MM.1S (cell line): ENCODE results near the gene SNX7.

Experiments
- DNase-seq: peaks from one replicate; pipeline ENCODE4 v3.0.0-alpha.2; 2015
- H2AFZ ChIP-seq: fragments of 300-600 bp; sonication (generic); 2 replicates; pipeline ENCODE4 v1.6.0; 2016; ENCODE audit warnings: antibody characterized with exemption, low read length
- H3F3A ChIP-seq: fragments of 300-600 bp; sonication (generic); 2 replicates; pipeline ENCODE4 v1.6.1; 2016; ENCODE audit warnings: mild to moderate bottlenecking, antibody characterized with exemption, low read length, moderate library complexity, mixed read lengths; ENCODE audit not compliant: insufficient read depth
- H3K27ac ChIP-seq: fragments of 300-600 bp; sonication (generic); 2 replicates; pipeline ENCODE4 v1.5.1; 2016; ENCODE audit warnings: mild to moderate bottlenecking, low read length
- H3K27me3 ChIP-seq: fragments of 300-600 bp; sonication (generic); replicated peaks from 2 replicates; pipeline ENCODE4 v1.6.0; 2016; ENCODE audit warnings: low read length; ENCODE audit not compliant: insufficient read depth
- H3K36me3 ChIP-seq: fragments of 300-600 bp; sonication (generic); replicated peaks from 2 replicates; pipeline ENCODE4 v1.6.1; 2016; ENCODE audit warnings: mild to moderate bottlenecking, low read length, mixed read lengths; ENCODE audit not compliant: insufficient read depth
- H3K4me1 ChIP-seq: fragments of 300-600 bp; sonication (generic); 2 replicates; pipeline ENCODE4 v1.6.1; 2016; ENCODE audit warnings: low read length, mixed read lengths
- H3K4me2 ChIP-seq: fragments of 300-600 bp; sonication (generic); 2 replicates; pipeline ENCODE4 v1.6.0; 2016; ENCODE audit warnings: low read depth, low read length
- H3K4me3 ChIP-seq: fragments of 300-600 bp; sonication (generic); 2 replicates; pipeline ENCODE4 v1.5.1; 2016; ENCODE audit warnings: low read length, mixed read lengths
- H3K79me2 ChIP-seq: fragments of 300-600 bp; sonication (generic); 2 replicates; pipeline ENCODE4 v1.6.1; 2016; ENCODE audit warnings: mixed run types, low read length, mixed read lengths
- H3K9ac ChIP-seq: fragments of 300-600 bp; sonication (generic); 2 replicates; pipeline ENCODE4 v1.6.1; 2016; ENCODE audit warnings: low read length, mixed read lengths
- H3K9me2 ChIP-seq: fragments of 300-600 bp; sonication (generic); replicated peaks from 2 replicates; pipeline ENCODE4 v1.6.1; 2016; ENCODE audit warnings: mild to moderate bottlenecking, low read length, mixed read lengths; ENCODE audit not compliant: insufficient read depth
- H3K9me3 ChIP-seq: fragments of 300-600 bp; sonication (generic); replicated peaks from 2 replicates; pipeline ENCODE4 v1.6.1; 2016; ENCODE audit warnings: mild to moderate bottlenecking, low read length, mixed read lengths; ENCODE audit not compliant: insufficient read depth
- H4K20me1 ChIP-seq: fragments of 300-600 bp; sonication (generic); 2 replicates; pipeline ENCODE4 v1.6.1; 2016; ENCODE audit warnings: mild to moderate bottlenecking, low read length, moderate library complexity, mixed read lengths; ENCODE audit not compliant: insufficient read depth
- EZH2 ChIP-seq: fragments of 300-600 bp; sonication (generic); optimal IDR thresholded peaks from 2 replicates; pipeline ENCODE3; 2017; ENCODE audit warnings: low read depth, mild to moderate bottlenecking, antibody characterized with exemption, low read length, mixed read lengths
- EZH2phosphoT487 ChIP-seq: fragments of 300-600 bp; sonication (generic); IDR thresholded peaks from 2 replicates; pipeline ENCODE4 v1.6.1; 2018; ENCODE audit warnings: antibody characterized with exemption, low read length
- TF ChIP-seq, protein P1 (sequence below): fragments of 300-600 bp; sonication (generic); IDR thresholded peaks from 2 replicates; pipeline ENCODE4 v1.5.1; 2016; ENCODE audit warnings: antibody characterized with exemption, low read length, mixed read lengths

Gene SNX7

DNA sequence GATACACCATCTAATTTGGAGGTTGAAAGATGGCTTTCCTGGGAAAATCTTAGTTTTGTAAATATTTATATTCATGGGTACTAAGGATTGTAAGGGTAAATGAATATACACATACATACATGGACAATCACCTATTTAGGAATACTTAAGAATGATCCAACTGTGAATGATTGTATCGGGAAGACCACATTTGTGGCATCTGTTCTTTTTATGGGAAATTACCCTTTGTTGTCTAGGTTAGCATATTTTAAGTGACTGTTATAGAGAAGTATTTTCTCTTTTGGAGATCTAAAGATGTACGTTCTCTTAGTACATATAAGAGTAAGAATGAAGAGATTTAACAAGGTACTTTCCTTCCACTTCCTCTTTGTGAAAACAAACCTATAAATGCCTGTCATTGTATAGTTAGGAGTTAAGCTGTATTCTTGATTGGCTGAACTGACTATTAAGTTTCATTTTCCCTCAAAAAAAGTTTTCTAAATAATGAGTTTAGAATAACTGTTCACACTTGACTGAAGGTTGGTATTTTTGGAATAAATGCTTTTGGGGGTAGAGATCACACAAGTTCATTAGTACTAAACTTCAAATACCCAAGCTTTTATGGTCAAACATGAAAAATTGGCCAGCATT lies 26.7 kb downstream of the SNX7 start:
- Histone ChIP-seq H3F3A (no peaks in the 10 kb centered on the region), H3K9me2 (no peaks in the 10 kb centered on the region), H3K27me3 (no peaks in the 10 kb centered on the region), H3K27ac (no peak overlapping the region), H3K9ac (no peak overlapping the region), H4K20me1 (no peaks in the 10 kb centered on the region), H3K36me3 (no peaks in the 10 kb centered on the region), H3K4me3 (no peak overlapping the region), H2AFZ (no peak overlapping the region), H3K9me3 (no peaks in the 10 kb centered on the region), H3K4me2 (no peak overlapping the region), H3K79me2 (no peaks in the 10 kb centered on the region), H3K4me1 (no peaks in the 10 kb centered on the region)
- no peak for DNase-seq
- TF ChIP-seq EZH2phosphoT487 (no peak), EZH2 (no peak)
- TF ChIP-seq, protein P1, sequence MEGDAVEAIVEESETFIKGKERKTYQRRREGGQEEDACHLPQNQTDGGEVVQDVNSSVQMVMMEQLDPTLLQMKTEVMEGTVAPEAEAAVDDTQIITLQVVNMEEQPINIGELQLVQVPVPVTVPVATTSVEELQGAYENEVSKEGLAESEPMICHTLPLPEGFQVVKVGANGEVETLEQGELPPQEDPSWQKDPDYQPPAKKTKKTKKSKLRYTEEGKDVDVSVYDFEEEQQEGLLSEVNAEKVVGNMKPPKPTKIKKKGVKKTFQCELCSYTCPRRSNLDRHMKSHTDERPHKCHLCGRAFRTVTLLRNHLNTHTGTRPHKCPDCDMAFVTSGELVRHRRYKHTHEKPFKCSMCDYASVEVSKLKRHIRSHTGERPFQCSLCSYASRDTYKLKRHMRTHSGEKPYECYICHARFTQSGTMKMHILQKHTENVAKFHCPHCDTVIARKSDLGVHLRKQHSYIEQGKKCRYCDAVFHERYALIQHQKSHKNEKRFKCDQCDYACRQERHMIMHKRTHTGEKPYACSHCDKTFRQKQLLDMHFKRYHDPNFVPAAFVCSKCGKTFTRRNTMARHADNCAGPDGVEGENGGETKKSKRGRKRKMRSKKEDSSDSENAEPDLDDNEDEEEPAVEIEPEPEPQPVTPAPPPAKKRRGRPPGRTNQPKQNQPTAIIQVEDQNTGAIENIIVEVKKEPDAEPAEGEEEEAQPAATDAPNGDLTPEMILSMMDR = no peak

DNA sequence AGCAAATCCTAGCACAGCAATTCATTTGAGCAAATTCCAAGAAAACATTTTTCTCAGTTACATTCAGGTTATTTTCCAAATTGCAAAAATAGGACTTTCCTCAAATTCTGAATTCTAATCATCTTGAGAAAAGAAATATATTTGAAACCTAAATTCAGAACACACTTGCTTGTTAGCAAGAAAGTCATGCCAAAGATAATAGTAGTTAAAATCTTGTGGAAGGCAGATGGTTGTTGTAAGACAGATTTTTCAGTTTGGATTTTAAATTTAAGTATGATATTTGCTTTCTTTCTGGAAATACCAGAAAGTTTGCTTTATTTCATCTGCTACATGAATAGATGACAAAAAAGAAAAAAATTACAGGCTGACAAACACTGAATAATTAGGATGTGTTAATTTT lies 29.1 kb downstream of the SNX7 start:
- Histone ChIP-seq H3K4me3 (no peak overlapping the region), H3K36me3 (no peaks in the 10 kb centered on the region), H3K9ac (no peak overlapping the region), H3K9me3 (no peaks in the 10 kb centered on the region), H3K9me2 (no peaks in the 10 kb centered on the region), H2AFZ (no peak overlapping the region), H3K79me2 (no peaks in the 10 kb centered on the region), H3F3A (no peaks in the 10 kb centered on the region), H4K20me1 (no peaks in the 10 kb centered on the region), H3K27ac (no peak overlapping the region), H3K27me3 (no peaks in the 10 kb centered on the region), H3K4me2 (no peak overlapping the region), H3K4me1 (no peaks in the 10 kb centered on the region)
- no peak for TF ChIP-seq EZH2
- TF ChIP-seq EZH2phosphoT487 = no peak
- TF ChIP-seq, protein P1 = no peak
- no peak for DNase-seq

GRCh38 chr1:98692482-98692881 lies 31.0 kb downstream of the SNX7 start:
- H3K9me3 ChIP-seq = no peaks in the 10 kb centered on the region
- no peak overlapping the region for H3K9ac ChIP-seq
- no peaks in the 10 kb centered on the region for H3K79me2 ChIP-seq
- H3K4me1 ChIP-seq = no peaks in the 10 kb centered on the region
- no peaks in the 10 kb centered on the region for H3F3A ChIP-seq
- H3K9me2 ChIP-seq = no peaks in the 10 kb centered on the region
- H2AFZ ChIP-seq = no peak overlapping the region
- no peak for DNase-seq
- no peaks in the 10 kb centered on the region for H3K27me3 ChIP-seq
- H3K27ac ChIP-seq = no peak overlapping the region
- H4K20me1 ChIP-seq = no peaks in the 10 kb centered on the region
- no peak for TF ChIP-seq EZH2
- no peak for TF ChIP-seq EZH2phosphoT487
- TF ChIP-seq, protein P1 = no peak
- H3K4me2 ChIP-seq = no peak overlapping the region
- H3K4me3 ChIP-seq = no peak overlapping the region
- no peaks in the 10 kb centered on the region for H3K36me3 ChIP-seq
